Fibroblast of villous mesenchyme (primary cell): ENCODE data around the gene ATE1. TPM values are rescaled to one million over a fixed set of nuclear protein-coding genes. Genes with fewer than 3 reads are reported as not detected.

Source experiments
- DNase-seq: peaks from one replicate; pipeline ENCODE4 v3.0.0-alpha.2; 2010; ENCODE audit warnings: low read depth
- H3K4me3 ChIP-seq: 2 replicates; pipeline ENCODE4 v1.5.1; 2011; ENCODE audit warnings: low read depth, mild to moderate bottlenecking, low read length
- CTCF ChIP-seq: IDR thresholded peaks from 2 replicates; pipeline ENCODE4 v1.5.1; 2012; ENCODE audit warnings: low read depth, mild to moderate bottlenecking, low read length; ENCODE audit not compliant: insufficient read depth
- total RNA-seq: library from RNA; depleted of rRNA; stranded (reverse); fragments of >200 nt; gene quantifications from 2 replicates; pipeline ENCODE4 v1.2.3, GENCODE V29; 2012

ATE1 gene
- total RNA-seq, 1 donor: 33.2 TPM

- no peak for DNase-seq
Observed at GRCh38 chr10:121914661-121915060, 13.2 kb downstream of the ATE1 start.

GRCh38 chr10:121911421-121911697 is 16.5 kb downstream of the ATE1 start:
- H3K4me3 ChIP-seq: no peak overlapping the region
- no peak for DNase-seq
- TF ChIP-seq CTCF: no peak

More at GRCh38 chr10:121914661-121915060, 13.2 kb downstream of the ATE1 start:
- no peak for TF ChIP-seq CTCF
- no peak overlapping the region for H3K4me3 ChIP-seq

GRCh38 chr10:121910673-121911420 is 17.0 kb downstream of the ATE1 start:
- no peak overlapping the region for H3K4me3 ChIP-seq
- TF ChIP-seq CTCF: no peak
- DNase-seq: peak; percentile 79

- DNase-seq: no peak
- H3K4me3 ChIP-seq: no peak overlapping the region
- no peak for TF ChIP-seq CTCF
Observed at GRCh38 chr10:121904888-121905287, 22.9 kb downstream of the ATE1 start.

- peak; percentile 67 for TF ChIP-seq CTCF
- peak; percentile 86 for DNase-seq
- H3K4me3 ChIP-seq: no peak overlapping the region
Observed at GRCh38 chr10:121900443-121901174, 27.2 kb downstream of the ATE1 start.

GRCh38 chr10:121899727-121900126 is 28.1 kb downstream of the ATE1 start:
- no peak overlapping the region for H3K4me3 ChIP-seq
- DNase-seq: no peak
- no peak for TF ChIP-seq CTCF

- H3K4me3 ChIP-seq: no peak overlapping the region
- TF ChIP-seq CTCF: no peak
- no peak for DNase-seq
Observed at GRCh38 chr10:121891103-121891502, 36.7 kb downstream of the ATE1 start.
